GDM1 (cell line): Measurements from ENCODE around the gene OSTN.

Experiments
- DNase-seq: peaks from one replicate; lab custom pipeline; 2025; lab: John Stamatoyannopoulos, UW

The OSTN gene

GRCh38 chr3:191314109-191314728 lies 115.2 kb downstream of the OSTN start:
- DNase-seq = no peak
